A549 (cell line): ENCODE data around the gene LBR. TPM values are rescaled to one million over a fixed set of nuclear protein-coding genes. Genes with fewer than 3 reads are reported as not detected.

Experiments
- ATAC-seq, 2 experiments: fragments of 200-7000 bp in 1 of 2; fragments of >200 bp in 1 of 2; cut with Nextera tagmentation in 1 of 2; cut with Tn5 transposase in 1 of 2; 3 replicates each; pipeline versions ENCODE4 v1.8.0 to v1.9.1; 2018 to 2020; ENCODE audit warnings: mild to moderate bottlenecking in 1 of 2, moderate library complexity in 1 of 2
- CTCF ChIA-PET: fragments of 300-600 bp; sonication (Branson Sonifier 250); formaldehyde crosslinking; extraction: SDS; loops from one replicate; lab custom pipeline; 2021; ENCODE audit warnings: antibody characterized with exemption, inconsistent platforms; lab: Yijun Ruan, JAX
- POLR2A ChIA-PET: fragments of 350-600 bp; formaldehyde crosslinking; extraction: SDS; loops from one replicate; lab custom pipeline; 2021; ENCODE audit warnings: antibody characterized with exemption, inconsistent platforms; lab: Yijun Ruan, JAX
- DNase-seq, 2 experiments: peaks; one replicate each; pipeline versions ENCODE4 v3.0.0 to v3.0.0-alpha.2; 2011 to 2016; ENCODE audit warnings: low read depth in 1 of 2, low spot score in 1 of 2
- FAIRE-seq: peaks from 2 replicates; lab custom pipeline; 2011; peaks lifted over from hg19 to GRCh38; lab: Jason Lieb, UNC
- H3K27ac ChIP-seq, 2 experiments: fragments of >200 bp; sonication (Bioruptor Twin); formaldehyde crosslinking; 3 replicates each; pipeline ENCODE4 v1.5.1; 2016 to 2017
- H3K4me1 ChIP-seq: fragments of >200 bp; sonication (Bioruptor Twin); formaldehyde crosslinking; 3 replicates; pipeline ENCODE4 v1.6.1; 2016
- H3K4me2 ChIP-seq: fragments of >200 bp; sonication (Bioruptor Twin); formaldehyde crosslinking; 3 replicates; pipeline ENCODE4 v1.6.1; 2016
- H3K4me3 ChIP-seq: fragments of >200 bp; sonication (Bioruptor Twin); formaldehyde crosslinking; 3 replicates; pipeline ENCODE4 v1.5.1; 2016
- H3K9me3 ChIP-seq: fragments of >200 bp; sonication (Bioruptor Twin); formaldehyde crosslinking; 3 replicates; pipeline ENCODE4 v1.6.1; 2016
- ATOH8 ChIP-seq: fragments of 250-450 bp; sonication (Bioruptor Pico); IDR thresholded peaks from 2 replicates; pipeline ENCODE4 v1.5.0; 2020; ENCODE audit warnings: low read depth, mild to moderate bottlenecking, moderate library complexity
- BCL3 ChIP-seq: fragments of >200 bp; sonication (Bioruptor Twin); formaldehyde crosslinking; IDR thresholded peaks from 3 replicates; pipeline ENCODE4 v1.6.1; 2016
- CBX8 ChIP-seq: fragments of 200-600 bp; sonication (generic); IDR thresholded peaks from 2 replicates; pipeline ENCODE4 v1.6.1; 2016
- CEBPB ChIP-seq, 2 experiments: fragments of >200 bp in 1 of 2; sonication (Bioruptor Twin) in 1 of 2; formaldehyde crosslinking in 1 of 2; IDR thresholded peaks; 2 replicates each; pipeline ENCODE4 v1.6.1; 2012 to 2016
- CHD2 ChIP-seq: fragments of 150-350 bp; IDR thresholded peaks from 2 replicates; pipeline ENCODE4 v1.6.1; 2014; ENCODE audit warnings: low read length; ENCODE audit not compliant: partially characterized antibody
- CHD4 ChIP-seq: fragments of 200-600 bp; sonication (generic); IDR thresholded peaks from 2 replicates; pipeline ENCODE4 v1.6.1; 2016; ENCODE audit warnings: antibody characterized with exemption, mild to moderate bottlenecking, borderline replicate concordance
- EHMT2 ChIP-seq: fragments of 200-600 bp; sonication (generic); IDR thresholded peaks from 2 replicates; pipeline ENCODE4 v1.6.1; 2016; ENCODE audit warnings: antibody characterized with exemption, low read depth, mild to moderate bottlenecking, moderate library complexity
- ESRRA ChIP-seq: fragments of 150-350 bp; IDR thresholded peaks from 2 replicates; pipeline ENCODE4 v1.6.1; 2014; ENCODE audit warnings: mild to moderate bottlenecking, low read length, borderline replicate concordance
- FOSB ChIP-seq: fragments of 250-450 bp; sonication (Bioruptor Pico); IDR thresholded peaks from 2 replicates; pipeline ENCODE4 v1.5.0; 2020; ENCODE audit warnings: mild to moderate bottlenecking, moderate library complexity
- GATA3 ChIP-seq: IDR thresholded peaks from 2 replicates; pipeline ENCODE4 v1.6.1; 2012; ENCODE audit warnings: borderline replicate concordance
- HDAC2 ChIP-seq: fragments of 200-600 bp; sonication (generic); IDR thresholded peaks from 2 replicates; pipeline ENCODE4 v1.6.1; 2016
- HES2 ChIP-seq: fragments of >200 bp; sonication (Bioruptor Twin); formaldehyde crosslinking; IDR thresholded peaks from 2 replicates; pipeline ENCODE4 v1.6.1; 2016
- JUN ChIP-seq, 2 experiments: fragments of >200 bp; sonication (Bioruptor Twin); formaldehyde crosslinking; IDR thresholded peaks; 2 replicates in 1 of 2; 3 replicates in 1 of 2; pipeline ENCODE4 v1.6.1; 2016 to 2017
- JUNB ChIP-seq: fragments of >200 bp; sonication (Bioruptor Twin); formaldehyde crosslinking; IDR thresholded peaks from 2 replicates; pipeline ENCODE4 v1.6.1; 2016
- KDM5A ChIP-seq: fragments of 200-600 bp; sonication (generic); IDR thresholded peaks from 2 replicates; pipeline ENCODE4 v1.6.1; 2016; ENCODE audit warnings: antibody characterized with exemption, mild to moderate bottlenecking
- MAZ ChIP-seq: fragments of 150-350 bp; IDR thresholded peaks from 2 replicates; pipeline ENCODE4 v1.6.1; 2014; ENCODE audit warnings: antibody characterized with exemption, low read depth, low read length, borderline replicate concordance
- NFE2L2 ChIP-seq: fragments of 150-350 bp; conservative IDR thresholded peaks from 2 replicates; pipeline ENCODE4 v1.6.1; 2014; ENCODE audit warnings: low read length
- NPAS2 ChIP-seq: fragments of 250-450 bp; sonication (Bioruptor Pico); IDR thresholded peaks from 2 replicates; pipeline ENCODE4 v1.8.0; 2022; ENCODE audit warnings: mild to moderate bottlenecking, moderate library complexity, borderline replicate concordance
- NR3C1 ChIP-seq: fragments of >200 bp; sonication (Bioruptor Twin); formaldehyde crosslinking; IDR thresholded peaks from 3 replicates; pipeline ENCODE4 v1.6.1; 2017
- PBX3 ChIP-seq: IDR thresholded peaks from 2 replicates; pipeline ENCODE4 v1.6.1; 2012
- PHF8 ChIP-seq: fragments of 200-600 bp; sonication (generic); IDR thresholded peaks from 2 replicates; pipeline ENCODE4 v1.6.1; 2016; ENCODE audit warnings: low read depth, mild to moderate bottlenecking, antibody characterized with exemption, moderate library complexity, borderline replicate concordance
- POLR2AphosphoS2 ChIP-seq: conservative IDR thresholded peaks from 2 replicates; pipeline ENCODE4 v1.6.1; 2012; ENCODE audit warnings: low read length, improper control_type of control experiment, inconsistent platforms
- RFX5 ChIP-seq: fragments of 450-650 bp; IDR thresholded peaks from 2 replicates; pipeline ENCODE4 v1.7.1; 2014; ENCODE audit warnings: antibody characterized with exemption, mild to moderate bottlenecking, moderate library complexity
- SMC3 ChIP-seq: fragments of >200 bp; sonication (Bioruptor Twin); formaldehyde crosslinking; IDR thresholded peaks from 3 replicates; pipeline ENCODE4 v1.6.1; 2018; ENCODE audit warnings: inconsistent platforms
- ZNF302 ChIP-seq: fragments of 250-450 bp; sonication (Bioruptor Pico); IDR thresholded peaks from 2 replicates; pipeline ENCODE4 v1.9.0; 2021; ENCODE audit warnings: inconsistent platforms, mild to moderate bottlenecking, moderate library complexity
- ZSCAN20 ChIP-seq: fragments of 250-450 bp; sonication (Bioruptor Pico); IDR thresholded peaks from 2 replicates; pipeline ENCODE4 v1.8.0; 2022; ENCODE audit warnings: mild to moderate bottlenecking, moderate library complexity
- WGBS: methylation state at CpG from one replicate; pipeline ENCODE4 v1.1.6; 2017; ENCODE audit errors: missing lambda C conversion rate; 5-methylcytosine and 5-hydroxymethylcytosine counted together
- polyA plus RNA-seq, 4 experiments: library from polyadenylated mRNA; depleted of rRNA in 3 of 4; stranded (reverse); fragments of >200 nt; fragmentation: RNase III in 1 of 4; extraction: RNeasy Plus Mini Kit Qiagen cat#74134 plus additional on column Dnase treatment in 1 of 4; gene quantifications; 2 replicates in 3 of 4; 3 replicates in 1 of 4; pipeline ENCODE4 v1.2.3, GENCODE V29; 2011 to 2017

Gene LBR
- polyA plus RNA-seq, 2 of the 4 experiments (the other 2 are of a cell fraction), result 40.8 to 68.7 TPM

GRCh38 chr1:225447650-225448089 lies 19.8 kb upstream of the LBR start (continued):
- TF ChIP-seq BCL3 (no peak), ZSCAN20 (CRISPR knock-in tag) (no peak)

GRCh38 chr1:225446981-225447615 lies 19.3 kb upstream of the LBR start:
- ChIA-PET POLR2A (no interaction called here), CTCF (interaction anchor here (0.8 to 1.5 kb wide), 3 partner anchors 19 to 541 kb away, joined by 3 read pairs; partner anchors contain the start of gene LBR)
- 0 out of 6 replicates have a peak, but pooled peaks of 1 of the 2 experiments have one; percentile 6 for ATAC-seq
- FAIRE-seq, result no peak
- H3K9me3 ChIP-seq, result no peaks in the 10 kb centered on the region
- peaks cover 32% of the 10 kb centered on the region for H3K4me1 ChIP-seq
- DNase-seq, result no peak
- H3K4me2 ChIP-seq, result no peak overlapping the region
- peak overlapping the region in 1 of 2 experiments; percentile 84; a peak in 3 of 6 replicates for H3K27ac ChIP-seq
- TF ChIP-seq NR3C1, result no peak
- no peak for TF ChIP-seq JUNB
- TF ChIP-seq PHF8, result no peak
- no peak for TF ChIP-seq CHD4
- TF ChIP-seq ZNF302, result no peak
- no peak for TF ChIP-seq ESRRA
- no peak for TF ChIP-seq CBX8
- no peak for TF ChIP-seq MAZ
- TF ChIP-seq RFX5, result no peak
- no peak for TF ChIP-seq POLR2AphosphoS2
- TF ChIP-seq PBX3, result no peak
- no peak for TF ChIP-seq CEBPB (IDR thresholded peaks at IDR 0.05)
- TF ChIP-seq KDM5A, result no peak
- TF ChIP-seq GATA3, result no peak
- H3K4me3 ChIP-seq, result no peak overlapping the region
- WGBS, result 80% methylated on average over 9 of the region's 9 CpGs

- no peak overlapping the region for H3K4me2 ChIP-seq
These were observed 18.7 kb upstream of the LBR start for GRCh38 chr1:225446595-225446960.

More at GRCh38 chr1:225446595-225446960, 18.7 kb upstream of the LBR start:
- DNase-seq (no peak), ATAC-seq (no peak), FAIRE-seq (no peak)
- ChIA-PET CTCF (interaction anchor here (0.5 to 2.5 kb wide), 5 partner anchors 8 to 541 kb away, joined by 3 to 9 read pairs (median 3); partner anchors contain the start of gene LBR), POLR2A (no interaction called here)
- no peak for TF ChIP-seq NPAS2
- no peak for TF ChIP-seq PHF8
- no peak for TF ChIP-seq FOSB (CRISPR knock-in tag)
- TF ChIP-seq NFE2L2, result no peak
- no peak for TF ChIP-seq CHD2
- TF ChIP-seq ZSCAN20 (CRISPR knock-in tag), result no peak
- TF ChIP-seq HES2, result no peak
- no peak for TF ChIP-seq BCL3
- TF ChIP-seq SMC3, result no peak
- no peak for TF ChIP-seq EHMT2
- no peak for TF ChIP-seq CBX8
- TF ChIP-seq JUN (IDR thresholded peaks at IDR 0.05), result no peak
- TF ChIP-seq ATOH8 (CRISPR knock-in tag), result no peak
- TF ChIP-seq ESRRA, result no peak
- TF ChIP-seq HDAC2, result no peak
- Histone ChIP-seq H3K4me3 (no peak overlapping the region), H3K9me3 (no peaks in the 10 kb centered on the region), H3K27ac (peak overlapping the region in 1 of 2 experiments; percentile 84; a peak in 3 of 6 replicates), H3K4me1 (peaks cover 38% of the 10 kb centered on the region)
- 71% methylated on average over 7 of the region's 7 CpGs for WGBS
